IPS DF 6.9 (cell line): ENCODE results near the gene CLTCL1.

Source experiments
- DNase-seq: peaks from one replicate; pipeline ENCODE4 v3.0.0-alpha.2; 2013; ENCODE audit warnings: low read depth, low spot score
- H3K27ac ChIP-seq: one replicate; pipeline ENCODE4 v1.5.1; 2013; ENCODE audit warnings: low read length, control low read depth
- H3K27me3 ChIP-seq: 2 replicates; pipeline ENCODE4 v1.6.1; 2013; ENCODE audit warnings: mild to moderate bottlenecking, low read length; ENCODE audit not compliant: control insufficient read depth, insufficient read depth
- H3K36me3 ChIP-seq: 2 replicates; pipeline ENCODE4 v1.6.1; 2013; ENCODE audit warnings: low read length; ENCODE audit not compliant: control insufficient read depth, insufficient read depth
- H3K4me1 ChIP-seq: 2 replicates; pipeline ENCODE4 v1.6.1; 2013; ENCODE audit warnings: low read length; ENCODE audit not compliant: control insufficient read depth, insufficient read depth
- H3K4me3 ChIP-seq: 2 replicates; pipeline ENCODE4 v1.5.1; 2013; ENCODE audit warnings: mild to moderate bottlenecking, low read length
- H3K9me3 ChIP-seq: 2 replicates; pipeline ENCODE4 v1.6.1; 2013; ENCODE audit warnings: low read length, inconsistent platforms; ENCODE audit not compliant: control insufficient read depth, insufficient read depth
- WGBS: extraction: QIAGEN DNeasy Blood & Tissue Kit; methylation state at CpG from one replicate; pipeline ENCODE4 v1.1.7; 2013; ENCODE audit warnings: mixed read lengths, missing lambda C conversion rate; ENCODE audit not compliant: insufficient read length, insufficient coverage; 5-methylcytosine and 5-hydroxymethylcytosine counted together

The CLTCL1 gene

DNA sequence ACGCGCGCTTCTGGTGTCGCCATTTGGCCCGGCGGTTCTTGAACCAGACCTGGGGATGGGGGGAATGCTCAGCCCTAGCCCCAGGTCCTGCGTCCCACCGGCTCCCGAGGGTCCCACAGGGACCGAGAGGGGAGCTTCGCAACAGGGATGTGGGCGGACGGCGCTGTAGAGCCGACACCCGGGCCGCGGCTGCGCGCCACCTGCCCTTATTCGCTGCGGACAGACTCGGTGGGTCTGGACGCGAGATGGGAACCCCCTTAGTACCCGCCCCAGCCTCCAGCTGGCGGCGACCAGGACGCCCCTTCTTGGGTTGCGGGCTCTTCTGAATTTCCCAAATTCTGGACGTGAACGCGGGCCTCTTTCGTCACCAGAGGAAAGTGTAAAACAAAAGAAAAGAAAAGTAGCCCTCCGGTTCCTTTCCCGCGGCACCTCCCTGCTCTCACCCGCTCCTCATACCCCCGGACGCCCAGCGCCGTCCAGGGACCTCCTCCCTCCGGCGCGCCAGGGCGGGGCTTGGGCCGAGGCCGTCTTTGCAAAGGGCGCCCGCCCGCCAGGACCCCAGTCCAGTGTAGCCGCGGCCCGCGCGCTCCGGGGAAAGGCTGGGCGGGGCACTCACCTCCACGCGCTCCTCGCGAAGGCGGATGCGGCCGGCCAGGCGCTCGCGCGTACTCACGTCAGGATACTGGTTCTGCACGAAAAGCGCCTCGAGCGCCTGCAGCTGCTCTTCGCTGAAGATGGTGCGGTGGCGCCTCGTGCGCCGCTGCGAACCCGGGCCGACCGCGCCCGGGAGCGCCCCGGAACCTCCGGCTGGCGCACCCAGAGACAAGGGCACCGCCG is 142.3 kb downstream of the CLTCL1 start:
- peaks cover 3% of the 10 kb centered on the region; the same call in 1 of the 2 replicates for H3K4me1 ChIP-seq
- H3K4me3 ChIP-seq: peak overlapping the region; percentile 14; the same call in 1 of the 2 replicates
- no peak overlapping the region for H3K27ac ChIP-seq
- H3K36me3 ChIP-seq: no peaks in the 10 kb centered on the region
- no CpG with 5 or more reads among the region's 92 CpGs for WGBS
- no peaks in the 10 kb centered on the region for H3K9me3 ChIP-seq
- no peak for DNase-seq
- H3K27me3 ChIP-seq: peaks cover 47% of the 10 kb centered on the region

DNA sequence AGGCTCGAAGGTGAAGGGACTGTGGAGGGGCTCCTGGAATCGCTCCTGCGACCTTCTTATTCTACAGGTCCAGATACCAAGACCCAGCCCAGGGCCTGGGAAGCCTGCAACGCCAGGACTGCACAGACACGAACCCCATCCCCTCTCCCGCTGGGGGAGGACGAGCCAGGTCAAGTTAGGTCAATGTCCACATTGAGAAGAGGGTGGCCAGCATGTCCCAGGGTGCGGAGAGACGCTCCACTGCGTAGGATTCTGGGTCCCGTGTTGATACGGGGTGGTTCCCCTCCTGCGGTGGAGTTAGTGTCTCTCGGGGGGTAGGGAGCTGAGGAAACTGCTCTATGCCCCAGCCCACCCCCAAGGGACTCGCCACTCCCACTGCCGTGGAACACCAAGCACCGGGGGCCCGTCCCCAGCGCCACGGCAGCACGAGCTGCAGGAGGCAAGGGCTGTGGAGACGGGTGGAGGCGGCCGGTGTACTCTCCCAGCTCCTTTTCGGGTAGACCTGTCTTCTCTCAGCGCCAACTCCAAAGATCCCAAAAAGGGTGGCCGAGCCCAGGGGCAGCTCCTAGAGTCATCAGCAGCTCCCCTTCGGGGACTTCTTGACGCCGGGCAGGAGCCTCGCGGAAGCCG is 143.0 kb downstream of the CLTCL1 start:
- Histone ChIP-seq H3K9me3 (no peaks in the 10 kb centered on the region), H3K27ac (no peak overlapping the region), H3K4me3 (no peak overlapping the region; the same call in 1 of the 2 replicates), H3K27me3 (peaks cover 47% of the 10 kb centered on the region), H3K36me3 (no peaks in the 10 kb centered on the region), H3K4me1 (peaks cover 3% of the 10 kb centered on the region; the same call in 1 of the 2 replicates)
- no peak for DNase-seq
- no CpG with 5 or more reads among the region's 33 CpGs for WGBS

DNA sequence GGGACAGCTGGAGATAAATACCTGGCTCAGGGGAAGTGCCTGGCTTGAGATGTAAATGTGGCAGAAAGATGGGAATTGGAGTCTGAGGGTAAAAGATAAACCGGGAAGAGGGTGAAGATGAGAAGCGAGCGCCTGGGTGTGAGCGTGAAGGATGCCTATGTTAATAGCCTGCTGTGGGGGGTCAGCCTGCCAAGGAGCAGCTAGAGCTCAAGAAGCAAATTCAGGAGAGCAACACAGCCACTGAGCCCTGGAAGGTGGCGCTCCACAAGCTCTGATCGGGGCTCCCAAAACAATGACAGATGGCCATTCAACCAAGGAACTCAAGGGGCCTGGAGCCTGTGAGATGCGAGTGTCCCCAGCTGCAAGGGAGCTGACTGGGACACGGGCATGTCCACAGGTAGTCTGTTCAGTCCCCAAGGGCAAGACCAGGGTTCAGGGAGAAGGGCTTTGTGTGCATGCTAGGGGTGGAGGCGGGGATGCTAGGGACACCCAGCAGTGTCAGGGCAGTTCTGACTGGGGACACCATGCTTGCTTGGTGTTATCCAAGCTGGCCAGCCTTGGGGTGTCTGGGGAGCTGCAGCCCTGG is 144.2 kb downstream of the CLTCL1 start:
- Histone ChIP-seq H3K27me3 (peaks cover 42% of the 10 kb centered on the region), H3K9me3 (no peaks in the 10 kb centered on the region), H3K36me3 (peaks cover 4% of the 10 kb centered on the region), H3K27ac (no peak overlapping the region), H3K4me1 (peaks cover 3% of the 10 kb centered on the region; the same call in 1 of the 2 replicates), H3K4me3 (no peak overlapping the region)
- no peak for DNase-seq
- no CpG with 5 or more reads among the region's 9 CpGs for WGBS

DNA sequence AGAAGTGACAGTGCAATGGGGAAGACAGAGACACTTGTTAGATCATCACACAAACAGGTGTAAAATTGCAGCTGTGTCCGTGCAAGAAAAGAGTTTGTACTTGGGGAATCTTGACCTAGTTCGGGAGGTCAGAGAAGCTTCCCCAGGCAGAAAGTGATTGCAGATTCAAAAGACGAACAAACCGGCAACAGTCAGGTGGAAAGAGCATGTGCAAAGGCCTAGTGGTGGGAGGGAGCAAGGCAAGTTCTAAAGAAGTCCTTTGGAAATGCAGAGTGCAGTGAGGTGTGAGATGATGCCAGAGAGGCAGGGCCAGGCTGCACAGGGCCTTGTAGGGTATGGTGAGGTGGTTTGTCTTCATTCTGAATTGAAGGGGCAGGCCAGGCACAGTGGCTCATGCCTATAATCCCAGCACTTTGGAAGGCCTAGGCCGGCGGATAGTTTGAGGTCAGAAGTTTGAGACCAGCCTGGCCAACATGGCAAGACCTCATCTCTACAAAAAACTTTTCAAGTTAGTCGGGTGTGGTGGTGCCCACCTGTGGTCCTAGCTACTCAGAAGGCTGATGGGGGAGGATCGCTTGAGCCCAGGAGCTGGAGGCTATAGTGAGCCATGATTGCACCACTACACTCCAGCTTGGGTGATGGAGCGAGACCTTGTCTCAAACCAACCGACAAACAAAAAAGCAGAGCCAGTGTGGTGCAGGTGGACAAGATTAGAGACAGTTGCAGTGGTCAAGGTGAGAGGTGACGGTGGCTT is 145.1 kb downstream of the CLTCL1 start:
- peaks cover 3% of the 10 kb centered on the region; the same call in 1 of the 2 replicates for H3K4me1 ChIP-seq
- H3K4me3 ChIP-seq: no peak overlapping the region
- H3K27me3 ChIP-seq: peaks cover 34% of the 10 kb centered on the region
- no peaks in the 10 kb centered on the region for H3K9me3 ChIP-seq
- no peak overlapping the region for H3K27ac ChIP-seq
- peaks cover 7% of the 10 kb centered on the region for H3K36me3 ChIP-seq
- no peak for DNase-seq
- no CpG with 5 or more reads among the region's 11 CpGs for WGBS

DNA sequence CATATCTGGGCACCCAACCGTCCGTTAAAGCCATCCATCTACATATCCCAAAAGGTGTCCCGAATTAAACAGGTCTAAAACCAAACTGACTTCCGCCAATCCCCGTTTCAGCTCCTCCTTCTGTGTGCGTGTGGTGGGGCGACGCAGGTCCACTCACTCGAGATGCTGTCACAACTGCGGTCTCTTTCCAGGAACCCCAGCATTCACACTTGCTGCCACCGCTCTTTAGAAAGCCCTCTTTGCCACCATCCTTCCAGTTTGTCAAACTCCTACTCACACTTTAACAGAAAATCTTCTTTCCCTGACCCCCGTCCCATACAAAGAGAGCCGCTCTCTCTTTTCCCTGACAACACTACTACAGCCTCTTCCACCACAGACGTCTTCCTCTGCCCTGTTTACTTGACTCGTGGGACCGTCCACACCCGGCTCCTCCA is 147.5 kb downstream of the CLTCL1 start:
- no CpG with 5 or more reads among the region's 17 CpGs for WGBS
- H3K27me3 ChIP-seq: peaks cover 16% of the 10 kb centered on the region; the same call in 1 of the 2 replicates
- no peak overlapping the region for H3K27ac ChIP-seq
- H3K36me3 ChIP-seq: peaks cover 15% of the 10 kb centered on the region
- no peaks in the 10 kb centered on the region for H3K9me3 ChIP-seq
- peak overlapping the region; percentile 91 for H3K4me3 ChIP-seq
- H3K4me1 ChIP-seq: peaks cover 3% of the 10 kb centered on the region; the same call in 1 of the 2 replicates
- DNase-seq: no peak

DNA sequence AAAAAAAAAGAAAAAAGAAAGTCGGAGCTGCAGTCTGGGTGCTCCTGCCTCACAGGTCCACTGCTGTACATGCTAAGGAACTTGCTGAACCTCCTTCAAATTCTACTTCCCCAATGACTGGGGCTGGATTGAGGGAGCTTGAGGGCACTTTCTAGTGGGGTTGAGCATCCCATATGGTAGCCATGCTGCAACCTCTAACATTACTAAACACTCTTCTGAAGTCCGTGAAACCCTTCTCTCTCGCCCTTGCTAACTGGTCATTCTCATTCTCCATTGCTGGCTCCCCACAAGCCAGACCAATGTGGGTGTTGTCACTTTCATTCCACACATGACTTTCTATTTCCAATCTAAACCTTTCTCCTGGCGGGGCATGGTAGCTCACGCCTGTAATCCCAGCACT is 148.3 kb downstream of the CLTCL1 start:
- Histone ChIP-seq H3K4me1 (peaks cover 3% of the 10 kb centered on the region; the same call in 1 of the 2 replicates), H3K4me3 (no peak overlapping the region), H3K27ac (no peak overlapping the region), H3K27me3 (peaks cover 8% of the 10 kb centered on the region; the same call in 1 of the 2 replicates), H3K9me3 (no peaks in the 10 kb centered on the region), H3K36me3 (peaks cover 21% of the 10 kb centered on the region)
- no peak for DNase-seq
- no CpG with 5 or more reads among the region's 5 CpGs for WGBS

DNA sequence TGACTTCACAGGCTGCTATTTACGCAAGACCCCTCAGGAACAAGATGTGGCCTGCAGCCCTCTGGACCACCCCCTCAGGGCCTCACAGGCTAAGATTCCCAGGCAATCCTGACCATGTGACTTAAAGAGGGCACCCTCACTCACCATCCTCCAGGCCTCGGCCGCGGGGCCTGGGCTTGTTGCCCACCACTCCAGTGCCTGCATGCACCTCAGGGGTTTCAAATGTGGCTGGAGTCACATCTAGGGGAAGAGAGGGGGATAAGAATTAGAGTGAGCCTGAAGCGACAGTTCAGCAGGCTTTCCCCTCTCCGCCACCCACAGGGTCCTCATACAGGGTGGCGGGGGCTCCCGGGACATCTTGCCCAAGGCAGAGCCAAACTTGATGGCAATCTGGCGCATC is 149.1 kb downstream of the CLTCL1 start:
- no CpG with 5 or more reads among the region's 9 CpGs for WGBS
- peaks cover 26% of the 10 kb centered on the region for H3K36me3 ChIP-seq
- H3K4me3 ChIP-seq: no peak overlapping the region
- H3K9me3 ChIP-seq: no peaks in the 10 kb centered on the region
- no peak overlapping the region for H3K27ac ChIP-seq
- no peak for DNase-seq
- H3K4me1 ChIP-seq: peaks cover 2% of the 10 kb centered on the region; the same call in 1 of the 2 replicates
- peaks cover under 1% of the 10 kb centered on the region; the same call in 1 of the 2 replicates for H3K27me3 ChIP-seq

DNA sequence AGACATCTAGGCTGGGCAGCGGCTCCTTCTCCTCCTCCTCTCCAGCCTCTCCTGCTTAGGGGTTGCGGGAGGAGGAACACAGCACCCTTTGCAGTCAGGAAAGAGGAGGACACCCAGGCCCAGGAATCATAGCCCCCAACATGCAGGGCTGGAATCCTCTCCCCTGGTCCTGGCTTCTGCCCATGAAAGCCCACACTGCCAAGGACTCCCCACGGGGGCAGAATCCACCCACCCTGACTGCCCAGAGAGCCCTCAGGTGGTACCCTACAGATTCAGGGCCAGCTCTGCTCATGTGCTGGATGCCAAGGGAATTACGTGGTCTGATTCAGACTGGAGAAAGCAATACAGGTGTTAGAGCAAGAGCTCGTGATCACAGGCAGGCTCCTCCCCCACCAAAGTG is 151.5 kb downstream of the CLTCL1 start:
- no CpG with 5 or more reads among the region's 5 CpGs for WGBS
- H3K4me3 ChIP-seq: no peak overlapping the region
- peaks cover 36% of the 10 kb centered on the region for H3K36me3 ChIP-seq
- no peak overlapping the region for H3K27ac ChIP-seq
- no peak for DNase-seq
- H3K4me1 ChIP-seq: no peaks in the 10 kb centered on the region
- no peaks in the 10 kb centered on the region for H3K9me3 ChIP-seq
- no peaks in the 10 kb centered on the region for H3K27me3 ChIP-seq

DNA sequence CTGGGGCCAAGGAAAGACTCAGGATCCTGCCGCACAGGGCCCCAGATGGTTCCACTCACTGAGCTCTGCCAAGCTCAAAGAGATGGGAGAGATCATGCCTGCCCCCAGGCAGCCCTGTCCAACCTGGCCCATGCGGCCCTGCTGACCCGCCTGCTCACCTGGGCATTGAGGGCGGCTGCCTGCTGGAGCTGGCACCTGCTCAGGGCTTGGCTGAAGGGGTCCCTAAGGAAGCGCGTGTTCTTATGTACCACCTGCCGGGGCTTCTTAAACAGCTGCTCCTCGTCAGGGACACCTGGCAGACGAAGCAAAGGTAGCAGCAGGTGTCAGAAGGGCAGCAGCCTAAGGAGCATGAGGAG is 152.5 kb downstream of the CLTCL1 start:
- no peak overlapping the region for H3K27ac ChIP-seq
- no peak for DNase-seq
- WGBS: no CpG with 5 or more reads among the region's 9 CpGs
- H3K9me3 ChIP-seq: no peaks in the 10 kb centered on the region
- H3K27me3 ChIP-seq: no peaks in the 10 kb centered on the region
- no peak overlapping the region for H3K4me3 ChIP-seq
- no peaks in the 10 kb centered on the region for H3K4me1 ChIP-seq
- H3K36me3 ChIP-seq: peaks cover 43% of the 10 kb centered on the region
